ENCODE data around the gene MPV17. TPM values are rescaled to one million over a fixed set of nuclear protein-coding genes. Genes with fewer than 3 reads are reported as not detected.
"Not testable (repeated sequence)": the region's sequence is repeated elsewhere in the genome, so short reads cannot be mapped to it uniquely, and the experiment has no call there.

The MPV17 gene
- total and polyA plus RNA-seq, 12 donors: 96.8 to 568 (median 165) TPM

- intact Hi-C loops (cut with DNase I): no loop called here
- H3K27ac ChIP-seq: peak overlapping the region; percentile 25 to 99 (median 94)
- H3K27me3 ChIP-seq: no peaks in the 10 kb centered on the region
- H3K36me3 ChIP-seq (replicated peaks in 1 of 2): peaks cover 0 to 4% of the 10 kb centered on the region in 2 donors
- WGBS, 4 donors: 16 to 39% (median 33%) methylated on average over 4 to 8 of the region's 8 CpGs
- no peak overlapping the region for H3K4me3 ChIP-seq
- no peaks in the 10 kb centered on the region for H3K9me3 ChIP-seq (replicated peaks in 1 of 3)
- peak; percentile 90 to 98 (median 97) for DNase-seq
- TF ChIP-seq POLR2A (IDR thresholded peaks at IDR 0.05) (peak in 1 of 2 donors; percentile 84), CTCF (IDR thresholded peaks at IDR 0.05) (peak; percentile 34 to 77 (median 62))
- H3K4me1 ChIP-seq (replicated peaks in 1 of 2): peaks cover 34 to 35% of the 10 kb centered on the region in 2 donors
Observed at GRCh38 chr2:27320958-27321543, 1.8 kb downstream of the MPV17 start.

- H3K4me3 ChIP-seq; H3K36me3 ChIP-seq (replicated peaks in 1 of 2); H3K27ac ChIP-seq; H3K27me3 ChIP-seq; DNase-seq; H3K9me3 ChIP-seq (replicated peaks in 1 of 3); intact Hi-C loops (cut with DNase I): not testable (repeated sequence)
- WGBS, 4 donors: 82 to 86% (median 84%) methylated on average over 15 of the region's 15 CpGs
- H3K4me1 ChIP-seq (replicated peaks in 1 of 2): peaks cover 34 to 35% of the 10 kb centered on the region in 2 donors
Observed at GRCh38 chr2:27319839-27320238, 3.1 kb downstream of the MPV17 start.

- TF ChIP-seq CTCF (IDR thresholded peaks at IDR 0.05) (no peak), POLR2A (IDR thresholded peaks at IDR 0.05) (no peak)
- H3K36me3 ChIP-seq (replicated peaks in 1 of 2): no peaks in the 10 kb centered on the region
- DNase-seq: peak in 2 of 7 donors; percentile 44 to 47
- no peak overlapping the region for H3K4me3 ChIP-seq
- intact Hi-C loops (cut with DNase I): no loop called here
- no peak overlapping the region for H3K27ac ChIP-seq
- no peaks in the 10 kb centered on the region for H3K9me3 ChIP-seq (replicated peaks in 1 of 3)
- 72 to 85% (median 75%) methylated on average over 7 to 12 of the region's 12 CpGs for whole genome bisulfite sequencing, 4 donors
- H3K27me3 ChIP-seq: no peaks in the 10 kb centered on the region
- peaks cover 14 to 15% of the 10 kb centered on the region in 2 donors for H3K4me1 ChIP-seq (replicated peaks in 1 of 2)
Observed at GRCh38 chr2:27316655-27317412, 6.1 kb downstream of the MPV17 start.

- Histone ChIP-seq H3K36me3 (replicated peaks in 1 of 2) (no peaks in the 10 kb centered on the region), H3K4me3 (no peak overlapping the region), H3K4me1 (replicated peaks in 1 of 2) (no peaks in the 10 kb centered on the region), H3K27me3 (no peaks in the 10 kb centered on the region), H3K9me3 (replicated peaks in 1 of 3) (no peaks in the 10 kb centered on the region), H3K27ac (no peak overlapping the region)
- TF ChIP-seq CTCF (IDR thresholded peaks at IDR 0.05) (no peak), POLR2A (IDR thresholded peaks at IDR 0.05) (no peak)
- intact Hi-C loops (cut with DNase I): no loop called here
- WGBS, 4 donors: 76 to 81% (median 79%) methylated on average over 8 of the region's 8 CpGs
- no peak for DNase-seq
Observed at GRCh38 chr2:27315122-27315521, 7.8 kb downstream of the MPV17 start.

Measured in adrenal gland (tissue), 12 donors.